Measurements from ENCODE around the gene NPTXR.
"Not testable (repeated sequence)": the region's sequence is repeated elsewhere in the genome, so short reads cannot be mapped to it uniquely, and the experiment has no call there.

The NPTXR gene

DNA sequence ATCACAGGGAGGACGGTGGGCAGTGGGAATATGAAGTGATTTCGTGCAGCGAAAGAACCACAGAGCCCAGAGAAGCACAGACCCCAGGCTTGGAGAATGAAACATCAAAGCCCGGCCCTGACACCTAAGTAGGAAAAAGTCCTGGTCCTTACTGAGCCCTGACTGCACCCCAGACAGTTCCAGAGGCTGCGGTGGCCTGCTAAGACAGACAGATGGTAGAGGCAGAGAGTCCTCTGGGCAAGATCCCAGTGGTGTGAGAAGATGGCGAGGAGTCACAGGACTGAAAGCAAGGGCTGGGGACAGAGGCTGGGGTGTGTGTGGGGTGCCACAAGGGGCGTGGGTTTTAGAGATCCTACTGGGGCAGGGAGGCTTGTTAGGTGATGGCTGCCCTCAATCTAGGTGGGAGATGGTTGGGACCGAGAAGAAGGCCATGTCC is 24.5 kb upstream of the NPTXR start:
- DNase-seq = no peak

- no peak for DNase-seq
These were observed 23.9 kb upstream of the NPTXR start for GRCh38 chr22:38867471-38868285.

- no peak for DNase-seq
These were observed 23.3 kb upstream of the NPTXR start for GRCh38 chr22:38867124-38867455.

- no peak for DNase-seq
These were observed 22.7 kb upstream of the NPTXR start for GRCh38 chr22:38866399-38867123.

DNA sequence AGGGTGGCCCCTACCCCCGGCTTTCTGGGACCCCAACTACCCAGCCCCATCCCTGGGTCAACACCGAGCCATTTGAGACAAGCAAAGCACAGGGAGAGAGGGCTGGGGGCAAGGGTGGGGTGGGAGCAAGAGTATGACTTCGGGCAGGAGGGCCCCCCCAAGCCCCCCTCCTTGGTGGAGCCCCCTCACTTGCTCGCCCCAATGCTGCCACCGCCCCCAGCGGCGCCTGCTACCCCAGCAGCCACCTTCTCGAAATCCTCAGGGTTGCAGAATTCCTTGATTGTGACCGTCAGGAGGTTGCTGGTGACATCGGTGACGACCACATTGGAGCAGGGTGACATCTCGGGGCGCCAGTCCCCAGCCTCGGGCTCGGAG is 22.2 kb upstream of the NPTXR start:
- no peak for DNase-seq

DNA sequence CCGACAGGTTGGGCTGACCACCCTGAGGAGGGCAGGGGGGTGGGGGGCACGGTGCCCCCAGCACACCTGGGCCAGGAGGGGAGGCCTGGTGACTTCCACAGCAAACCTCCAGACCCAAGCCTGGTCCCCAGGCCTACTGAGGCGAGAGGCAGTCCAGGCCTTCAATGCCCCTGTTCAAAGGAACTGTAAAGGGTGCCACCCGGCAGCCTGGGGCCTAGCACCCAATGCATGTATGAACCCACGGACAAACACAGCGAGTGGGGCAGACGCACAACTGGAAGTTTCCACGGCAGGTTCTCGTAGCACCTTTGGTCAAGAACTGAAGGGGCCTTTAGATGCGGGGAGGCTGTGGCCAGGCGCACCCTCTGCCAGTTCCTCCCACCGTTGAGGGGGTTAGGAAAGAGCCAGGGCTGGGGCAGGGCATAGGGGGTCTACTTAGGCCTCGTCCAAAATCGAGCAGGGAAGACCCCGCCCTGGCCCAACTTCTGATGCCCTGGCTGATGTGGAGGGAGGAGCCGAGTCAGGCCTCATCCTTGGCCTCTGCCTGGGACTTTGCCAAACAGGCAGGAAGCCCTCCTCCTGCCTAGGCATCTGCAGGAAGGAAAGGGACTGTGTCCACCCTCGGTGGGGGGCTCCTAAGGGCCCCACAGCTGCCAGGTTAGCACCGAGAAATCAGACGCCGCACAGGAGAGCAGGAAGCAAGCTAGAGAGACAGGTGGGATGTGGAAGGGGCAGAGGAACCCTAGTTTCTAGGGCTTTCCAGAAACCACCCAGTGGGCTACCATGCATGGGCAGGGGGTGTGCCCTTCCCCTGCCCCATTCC is 21.6 kb upstream of the NPTXR start:
- DNase-seq = no peak

- no peak for DNase-seq
These were observed 20.7 kb upstream of the NPTXR start for GRCh38 chr22:38864361-38865191.

DNA sequence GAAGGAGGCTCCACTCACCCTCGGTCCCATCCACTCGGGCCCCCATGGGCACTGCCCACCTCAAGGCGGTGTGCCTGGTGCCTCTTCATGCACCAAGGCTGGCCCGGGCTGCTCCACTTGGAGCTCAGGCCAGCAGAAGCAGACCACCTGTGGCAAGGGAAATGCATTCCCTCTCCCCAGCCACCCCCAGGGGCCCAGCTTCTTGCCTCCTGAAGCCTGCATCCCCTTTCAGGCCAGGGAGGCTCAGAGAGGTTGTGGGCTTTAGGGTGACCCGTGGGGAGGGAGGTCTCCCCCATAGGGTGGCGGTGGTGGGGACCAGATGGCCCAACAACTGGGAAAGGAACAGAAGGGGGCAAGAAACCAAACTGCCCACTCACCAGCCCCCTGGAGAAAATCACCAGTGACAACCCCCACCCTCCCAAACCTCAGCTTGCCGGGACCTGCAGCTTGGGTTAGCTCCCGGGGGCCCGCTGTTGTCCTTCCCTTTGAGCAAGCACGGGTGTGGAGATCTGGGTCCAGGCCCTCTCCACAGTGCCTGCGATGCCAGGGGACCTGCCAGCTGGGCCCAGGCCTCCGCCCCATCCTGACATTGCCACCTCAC is 19.8 kb upstream of the NPTXR start:
- no peak for DNase-seq

DNA sequence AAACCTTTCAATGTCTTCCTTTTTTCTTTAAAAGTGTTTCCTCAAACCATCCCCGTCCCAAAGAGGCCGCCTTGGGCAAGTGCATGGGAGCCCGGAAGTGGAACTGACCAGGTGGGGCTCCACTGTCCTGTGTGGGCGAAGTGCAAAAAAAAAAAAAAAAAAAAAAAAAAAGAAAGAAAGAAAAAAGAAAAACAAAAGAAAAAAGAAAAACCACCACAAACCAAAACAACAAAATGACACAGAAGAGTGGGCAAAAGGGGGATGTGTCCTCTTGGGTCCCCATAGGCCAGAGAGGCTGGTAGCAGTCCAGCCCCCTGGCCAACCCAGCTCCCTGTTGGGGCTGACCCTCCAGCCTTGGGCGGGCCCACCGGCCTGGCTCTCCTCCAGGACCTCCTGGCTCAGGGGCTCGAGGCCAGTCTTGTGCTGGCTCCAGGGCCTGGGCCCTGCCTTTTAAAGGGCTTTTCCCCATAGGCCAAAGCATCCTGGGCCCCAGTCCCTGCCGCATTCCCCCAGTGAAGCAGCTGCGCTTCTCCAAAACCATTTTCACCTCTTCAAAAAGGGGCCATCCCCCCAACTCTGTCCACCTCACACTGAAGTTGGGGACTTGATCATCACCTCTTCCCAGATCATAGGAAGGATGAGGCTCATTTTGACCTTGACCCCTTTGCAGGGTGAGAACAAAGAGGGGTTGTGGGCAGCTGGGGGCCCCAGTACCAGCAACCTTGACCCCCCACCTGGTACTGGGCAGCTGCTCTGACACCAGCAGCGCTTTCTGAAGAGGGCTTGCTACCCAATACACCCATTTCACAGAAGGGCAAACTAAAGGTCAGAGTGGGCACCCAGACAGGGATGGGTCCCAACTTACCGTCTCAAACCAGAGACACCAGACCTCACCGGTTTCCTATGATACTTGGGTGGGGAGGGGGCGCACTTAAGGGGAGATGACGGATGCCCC is 18.8 kb upstream of the NPTXR start:
- peak; percentile 20 for DNase-seq

GRCh38 chr22:38861927-38862326 is 18.1 kb upstream of the NPTXR start:
- DNase-seq = no peak

DNA sequence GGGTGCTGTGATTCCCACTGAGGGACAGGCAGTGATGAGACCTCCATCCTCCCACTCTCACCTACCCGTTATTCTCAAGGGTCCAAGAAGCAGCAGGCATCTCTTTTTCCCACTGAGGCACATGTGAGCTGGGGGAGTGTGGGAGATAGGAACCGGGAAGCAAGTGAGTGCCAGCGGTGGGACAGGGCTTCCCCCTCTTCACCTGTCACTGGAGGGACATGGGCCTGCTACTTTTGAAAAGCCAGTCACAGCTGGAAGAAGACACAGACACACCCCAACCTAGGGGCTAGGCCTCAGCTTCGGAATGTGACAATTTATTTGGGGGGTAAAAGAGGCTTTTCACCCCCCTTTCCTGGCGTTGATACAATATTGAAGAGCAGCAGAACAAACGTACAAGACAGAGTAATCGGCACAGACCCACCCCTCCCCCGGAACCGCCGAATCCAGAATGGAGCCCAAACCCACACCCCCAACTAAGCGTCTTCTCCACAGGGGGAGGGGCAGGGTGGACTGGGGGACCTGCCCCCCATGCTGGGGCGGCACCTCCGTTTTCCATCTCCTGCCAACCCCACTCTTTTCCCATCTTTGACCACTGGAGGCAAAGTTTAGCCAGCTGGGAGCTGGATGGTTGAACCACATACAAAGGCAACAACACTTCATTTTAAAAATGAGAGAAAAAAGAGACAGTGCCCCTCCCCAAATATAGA is 17.5 kb upstream of the NPTXR start:
- no peak for DNase-seq

DNA sequence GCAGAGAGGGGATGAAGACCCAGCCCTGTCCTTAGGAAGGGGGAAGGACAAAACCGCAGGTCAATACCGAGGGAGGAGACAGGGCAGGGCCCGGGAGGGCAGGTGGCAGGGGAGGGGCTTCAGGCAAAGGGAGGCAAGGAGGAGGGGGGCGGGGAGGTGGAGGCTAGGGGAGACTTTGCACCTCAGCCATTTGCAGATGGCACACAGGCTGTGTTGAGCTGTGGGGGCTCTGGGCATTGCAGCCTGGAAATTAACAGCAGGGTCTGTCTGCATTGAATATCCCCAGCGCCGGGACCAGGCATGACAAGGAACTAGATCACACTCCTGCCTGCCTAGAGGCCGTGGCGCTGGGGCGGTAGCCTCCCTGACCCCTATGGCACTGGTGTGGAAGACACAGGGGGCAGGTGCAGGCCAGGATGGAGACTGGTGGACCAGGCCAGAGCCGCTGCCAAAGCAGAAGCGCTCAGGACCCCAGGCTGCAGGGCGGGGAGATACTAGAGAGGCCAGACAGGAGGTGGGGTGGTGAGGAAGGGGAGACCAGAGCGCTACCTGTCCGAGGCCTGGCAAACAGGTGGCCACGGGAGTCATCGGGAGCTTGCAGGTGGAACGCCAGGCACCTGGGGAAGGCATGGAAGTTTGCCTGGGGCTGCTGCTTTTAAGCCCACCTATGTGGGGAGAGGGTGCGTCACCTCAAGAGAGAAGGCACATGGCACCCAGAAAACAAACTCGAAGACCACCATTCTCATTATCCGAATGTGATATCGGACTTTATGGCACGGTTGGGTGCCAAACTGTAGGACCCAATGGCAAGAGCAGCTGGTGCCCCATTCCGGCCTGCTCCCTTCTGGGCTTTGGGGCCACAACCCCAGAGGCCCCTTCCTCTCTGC is 16.7 kb upstream of the NPTXR start:
- no peak for DNase-seq

DNA sequence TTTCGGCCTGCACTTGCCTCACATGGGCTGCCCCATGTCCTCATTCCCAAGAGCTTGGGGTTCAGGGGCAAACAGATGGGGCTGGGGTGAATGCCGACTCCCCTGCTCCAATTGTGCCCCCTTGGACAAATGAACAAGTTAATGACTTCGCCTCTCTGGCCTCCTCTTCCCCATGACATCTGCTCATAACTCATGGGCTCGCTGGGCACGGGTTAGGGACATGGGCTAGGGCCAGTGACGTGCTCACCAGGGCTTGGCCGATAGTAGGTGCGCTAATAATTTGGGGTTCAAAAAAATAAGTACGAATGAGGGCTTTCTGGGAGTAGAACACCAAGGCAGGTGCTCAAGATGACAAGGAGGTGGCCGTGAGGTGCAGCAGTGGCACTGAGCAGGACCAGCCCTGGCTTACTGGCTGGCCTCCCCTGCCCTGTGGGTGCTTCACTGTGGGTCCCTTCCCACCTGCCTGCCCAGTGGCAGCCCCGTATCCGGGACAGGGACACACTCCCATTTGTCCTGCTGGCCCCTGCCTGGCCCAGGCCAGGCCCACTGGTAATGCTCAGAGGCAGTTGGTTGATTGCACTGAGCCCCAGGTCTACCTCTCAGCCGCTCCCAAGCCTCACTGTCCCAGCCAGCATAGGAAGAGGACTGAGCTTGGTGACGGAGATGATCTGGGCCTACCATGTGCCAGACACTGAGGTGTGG is 15.9 kb upstream of the NPTXR start:
- no peak for DNase-seq

DNA sequence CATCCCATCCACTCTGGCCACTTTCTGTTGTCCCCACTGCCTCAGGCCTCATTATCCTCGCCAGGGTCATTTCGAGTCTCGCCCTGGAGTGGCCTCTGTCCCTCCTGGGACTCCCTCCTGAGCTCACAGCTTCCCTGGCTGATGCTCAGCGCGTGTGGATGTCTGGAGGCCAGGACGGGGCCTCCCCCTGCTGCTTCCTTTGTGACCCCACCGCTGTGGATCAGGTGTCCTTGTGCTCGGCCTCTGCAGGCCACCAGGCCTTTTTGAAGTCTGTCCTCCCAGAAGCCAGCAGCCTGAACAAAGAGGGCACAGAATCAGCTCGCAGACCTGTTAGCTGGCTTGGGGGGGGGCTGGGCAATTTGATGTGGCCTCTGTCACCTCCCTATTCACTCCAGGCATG is 14.7 kb upstream of the NPTXR start:
- no peak for DNase-seq

DNA sequence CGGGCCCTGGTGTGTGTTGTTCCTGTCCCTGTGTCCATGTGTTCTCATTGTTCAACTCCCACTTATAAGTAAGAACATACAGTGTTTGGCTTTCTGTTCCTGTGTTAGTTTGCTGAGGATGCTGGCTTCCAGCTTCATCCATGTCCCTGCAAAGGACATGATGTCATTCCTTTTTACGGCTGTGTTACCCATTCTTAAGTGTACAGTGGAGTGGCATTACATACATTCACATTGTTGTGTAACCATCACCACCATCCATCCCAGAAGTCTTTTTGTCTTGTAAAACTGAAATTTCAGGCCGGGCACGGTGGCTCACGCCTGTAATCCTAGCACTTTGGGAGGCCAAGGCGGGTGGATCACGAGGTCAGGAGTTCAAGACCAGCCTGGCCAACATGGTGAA is 10.6 kb upstream of the NPTXR start:
- DNase-seq = not testable (repeated sequence)

DNA sequence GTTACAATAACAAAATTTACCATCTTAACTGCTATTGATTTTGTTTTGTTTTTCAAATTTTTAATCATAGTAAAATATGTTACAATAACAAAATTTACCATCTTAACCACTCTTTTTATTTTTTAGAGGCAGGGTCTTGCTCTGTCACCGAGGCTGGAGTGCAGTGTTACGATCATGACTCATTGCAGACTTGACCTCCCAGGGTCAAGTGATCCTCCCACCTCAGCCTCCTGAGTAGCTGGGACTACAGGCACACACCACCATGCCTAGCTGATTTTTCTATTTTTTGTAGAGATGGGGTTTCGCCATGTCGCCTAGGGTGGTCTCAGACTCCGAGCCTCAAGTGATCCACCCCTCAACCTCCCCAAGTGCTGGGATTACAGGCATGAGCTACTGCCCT is 10.1 kb upstream of the NPTXR start:
- not testable (repeated sequence) for DNase-seq

DNA sequence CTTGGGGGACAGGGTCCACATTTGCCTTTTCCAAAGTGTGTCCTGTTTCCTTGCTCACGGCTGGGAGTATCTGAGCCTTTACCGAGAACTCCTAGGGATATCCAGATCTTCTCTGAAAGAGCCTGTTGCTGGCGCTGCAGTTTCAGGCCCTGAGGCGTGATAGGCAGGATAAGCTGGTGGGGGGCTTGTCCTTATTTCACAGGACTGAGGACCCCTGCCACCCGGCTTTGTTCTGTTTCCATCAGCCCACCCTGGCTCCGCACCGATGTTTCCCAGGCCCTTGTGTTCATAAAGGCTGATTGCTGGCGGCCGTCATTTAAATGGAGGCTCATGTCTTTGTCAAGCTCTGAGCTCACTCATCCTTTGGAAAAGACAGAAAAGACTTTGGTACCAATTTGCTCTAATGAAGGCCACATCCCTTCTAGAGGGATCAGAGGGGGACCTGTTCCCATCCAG is 9.4 kb upstream of the NPTXR start:
- DNase-seq = no peak

DNA sequence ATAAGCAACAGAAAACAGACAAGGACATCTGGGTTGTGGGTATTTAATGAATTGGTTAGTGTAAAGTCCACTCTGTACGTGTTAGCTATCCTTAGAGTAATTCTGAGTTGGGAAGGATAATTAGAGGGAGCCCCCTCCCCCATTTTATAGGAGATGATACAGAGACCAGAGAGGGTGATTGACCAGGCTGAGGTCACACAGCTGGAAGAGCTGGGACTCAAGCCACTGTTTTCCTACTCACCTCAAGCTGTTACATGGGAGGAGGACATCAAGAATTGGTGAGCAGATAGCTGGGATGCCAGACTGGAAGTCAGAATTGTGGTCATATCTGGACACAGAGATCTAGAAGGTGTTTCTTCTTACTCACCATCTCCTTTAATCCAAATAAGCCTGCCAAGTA is 8.7 kb upstream of the NPTXR start:
- DNase-seq = no peak
